ENCODE results near the gene ULBP2.
"Not testable (repeated sequence)": the region's sequence is repeated elsewhere in the genome, so short reads cannot be mapped to it uniquely, and the experiment has no call there.

The ULBP2 gene

GRCh38 chr6:149967591-149967990 lies 25.8 kb downstream of the ULBP2 start:
- DNase-seq (ENCODE audit: low read depth in 3 of 3): no peak

GRCh38 chr6:149967999-149968398 lies 26.2 kb downstream of the ULBP2 start:
- not testable (repeated sequence) for DNase-seq (ENCODE audit: low read depth in 3 of 3)

GRCh38 chr6:149968909-149969308 lies 27.1 kb downstream of the ULBP2 start:
- DNase-seq (ENCODE audit: low read depth in 3 of 3): not testable (repeated sequence)

GRCh38 chr6:149969635-149970034 lies 27.8 kb downstream of the ULBP2 start:
- DNase-seq (ENCODE audit: low read depth in 3 of 3): no peak

GRCh38 chr6:149974394-149974793 lies 32.6 kb downstream of the ULBP2 start:
- not testable (repeated sequence) for DNase-seq (ENCODE audit: low read depth in 3 of 3)

- no peak for DNase-seq (ENCODE audit: low read depth in 3 of 3)
Measured at GRCh38 chr6:149974825-149975224, 33.0 kb downstream of the ULBP2 start.

GRCh38 chr6:149975400-149975799 lies 33.6 kb downstream of the ULBP2 start:
- DNase-seq (ENCODE audit: low read depth in 3 of 3): no peak

GRCh38 chr6:149977221-149977620 lies 35.4 kb downstream of the ULBP2 start:
- DNase-seq (ENCODE audit: low read depth in 3 of 3): no peak

GRCh38 chr6:149978610-149979009 lies 36.8 kb downstream of the ULBP2 start:
- DNase-seq (ENCODE audit: low read depth in 3 of 3): no peak

- DNase-seq (ENCODE audit: low read depth in 3 of 3): no peak
Measured at GRCh38 chr6:149979293-149979692, 37.5 kb downstream of the ULBP2 start.

- no peak for DNase-seq (ENCODE audit: low read depth in 3 of 3)
Measured at GRCh38 chr6:149983145-149983544, 41.3 kb downstream of the ULBP2 start.

- DNase-seq (ENCODE audit: low read depth in 3 of 3): no peak
Measured at GRCh38 chr6:149984773-149985172, 43.0 kb downstream of the ULBP2 start.

- DNase-seq (ENCODE audit: low read depth in 3 of 3): no peak
Measured at GRCh38 chr6:149985481-149985937, 43.7 kb downstream of the ULBP2 start.

GRCh38 chr6:149987602-149988107 lies 45.8 kb downstream of the ULBP2 start:
- DNase-seq (ENCODE audit: low read depth in 3 of 3): no peak

- DNase-seq (ENCODE audit: low read depth in 3 of 3): no peak
Measured at GRCh38 chr6:149988550-149989346, 46.9 kb downstream of the ULBP2 start.

GRCh38 chr6:149990212-149990660 lies 48.4 kb downstream of the ULBP2 start:
- no peak for DNase-seq (ENCODE audit: low read depth in 3 of 3)

GRCh38 chr6:149990661-149991471 lies 49.1 kb downstream of the ULBP2 start:
- peak in 1 of 3 experiments; percentile 18 for DNase-seq (ENCODE audit: low read depth in 3 of 3)

GRCh38 chr6:149991472-149991795 lies 49.6 kb downstream of the ULBP2 start:
- DNase-seq (ENCODE audit: low read depth in 3 of 3): not testable (repeated sequence)

- no peak for DNase-seq (ENCODE audit: low read depth in 3 of 3)
Measured at GRCh38 chr6:149991838-149992237, 50.0 kb downstream of the ULBP2 start.

GRCh38 chr6:149995235-149995750 lies 53.5 kb downstream of the ULBP2 start:
- no peak for DNase-seq (ENCODE audit: low read depth in 3 of 3)

GRCh38 chr6:149995971-149996370 lies 54.2 kb downstream of the ULBP2 start:
- no peak for DNase-seq (ENCODE audit: low read depth in 3 of 3)

Data from stimulated activated CD4-positive, alpha-beta T cell treated with anti-CD3 and anti-CD28 coated beads, TNF-alpha, amount 100 ng/mL, for 24 hours (primary cell).